ENCODE measurements around the gene USP5. TPM values are rescaled to one million over a fixed set of nuclear protein-coding genes. Genes with fewer than 3 reads are reported as not detected.

USP5 gene
- total RNA-seq, 4 donors from 2014 or later = 50.6 to 60.0 (median 54.0) TPM

DNA sequence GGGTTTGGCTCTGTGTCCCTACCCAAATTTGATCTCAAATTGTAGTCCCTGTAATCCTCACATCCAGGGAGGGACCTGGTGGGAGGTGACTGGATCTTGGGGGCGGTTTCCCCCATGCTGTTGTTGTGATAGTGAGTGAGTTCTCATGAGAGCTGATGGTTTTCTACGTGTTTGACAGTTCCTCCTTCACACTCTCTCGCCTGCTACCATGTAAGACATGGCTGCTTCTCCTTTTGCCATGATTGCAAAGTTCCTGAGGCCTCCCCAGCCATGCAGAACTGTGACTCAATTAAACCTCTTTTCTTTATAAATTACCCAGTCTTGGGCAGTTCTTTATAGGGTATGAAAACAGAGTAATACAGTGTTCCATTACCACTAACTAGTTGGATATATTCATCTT is 42.4 kb downstream of the USP5 start:
- peaks cover 3 to 15% (median 3%) of the 10 kb centered on the region in 3 donors for H3K4me1 ChIP-seq
- intact Hi-C loops (cut with DNase I) = no loop called here
- DNase-seq = no peak
- no peaks in the 10 kb centered on the region for H3K9me3 ChIP-seq
- H3K27me3 ChIP-seq = no peaks in the 10 kb centered on the region
- 72 to 91% methylated on average over 3 of the region's 3 CpGs for WGBS, 2 donors
- H3K4me3 ChIP-seq = no peak overlapping the region
- no peak overlapping the region for H3K27ac ChIP-seq
- no peaks in the 10 kb centered on the region for H3K36me3 ChIP-seq
- TF ChIP-seq POLR2A (IDR thresholded peaks at IDR 0.05) = no peak
- TF ChIP-seq, protein P1, sequence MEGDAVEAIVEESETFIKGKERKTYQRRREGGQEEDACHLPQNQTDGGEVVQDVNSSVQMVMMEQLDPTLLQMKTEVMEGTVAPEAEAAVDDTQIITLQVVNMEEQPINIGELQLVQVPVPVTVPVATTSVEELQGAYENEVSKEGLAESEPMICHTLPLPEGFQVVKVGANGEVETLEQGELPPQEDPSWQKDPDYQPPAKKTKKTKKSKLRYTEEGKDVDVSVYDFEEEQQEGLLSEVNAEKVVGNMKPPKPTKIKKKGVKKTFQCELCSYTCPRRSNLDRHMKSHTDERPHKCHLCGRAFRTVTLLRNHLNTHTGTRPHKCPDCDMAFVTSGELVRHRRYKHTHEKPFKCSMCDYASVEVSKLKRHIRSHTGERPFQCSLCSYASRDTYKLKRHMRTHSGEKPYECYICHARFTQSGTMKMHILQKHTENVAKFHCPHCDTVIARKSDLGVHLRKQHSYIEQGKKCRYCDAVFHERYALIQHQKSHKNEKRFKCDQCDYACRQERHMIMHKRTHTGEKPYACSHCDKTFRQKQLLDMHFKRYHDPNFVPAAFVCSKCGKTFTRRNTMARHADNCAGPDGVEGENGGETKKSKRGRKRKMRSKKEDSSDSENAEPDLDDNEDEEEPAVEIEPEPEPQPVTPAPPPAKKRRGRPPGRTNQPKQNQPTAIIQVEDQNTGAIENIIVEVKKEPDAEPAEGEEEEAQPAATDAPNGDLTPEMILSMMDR (IDR thresholded peaks at IDR 0.05) = no peak

DNA sequence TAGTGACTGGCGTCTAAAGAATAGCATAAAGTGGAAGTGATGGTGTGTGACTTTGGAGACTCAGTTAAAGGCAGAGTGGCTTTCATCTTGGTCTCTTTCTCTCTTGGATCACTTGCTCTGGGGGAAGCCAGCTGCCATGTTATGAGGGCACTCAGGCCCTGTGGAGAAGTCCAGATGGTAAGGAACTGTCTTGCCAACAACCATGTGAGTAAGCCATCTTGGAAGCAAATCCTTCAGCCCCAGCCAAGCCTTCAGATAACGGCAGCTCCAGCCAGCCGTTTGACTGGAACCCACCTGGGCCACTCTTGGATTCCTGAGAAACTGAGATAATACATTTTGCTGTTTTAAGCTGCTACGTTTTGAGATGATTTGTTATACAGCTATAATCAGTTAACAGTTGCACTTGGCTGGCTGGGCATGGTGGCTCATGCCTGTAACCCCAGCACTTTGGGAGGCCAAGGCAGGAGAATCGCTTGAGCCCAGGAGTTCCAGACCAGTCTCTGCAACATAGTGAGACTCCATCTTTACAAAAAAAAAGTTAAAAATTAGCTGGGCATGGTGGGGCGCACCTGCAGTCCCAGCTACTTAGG is 45.0 kb downstream of the USP5 start:
- DNase-seq = no peak
- WGBS, 2 donors = 69 to 81% methylated on average over 6 of the region's 6 CpGs
- Histone ChIP-seq H3K36me3 (no peaks in the 10 kb centered on the region), H3K27me3 (no peaks in the 10 kb centered on the region), H3K4me3 (no peak overlapping the region), H3K9me3 (no peaks in the 10 kb centered on the region), H3K4me1 (peaks cover 0 to 11% (median 0%) of the 10 kb centered on the region in 3 donors), H3K27ac (no peak overlapping the region)
- TF ChIP-seq POLR2A (IDR thresholded peaks at IDR 0.05) = no peak
- TF ChIP-seq, protein P1 (IDR thresholded peaks at IDR 0.05) = no peak
- intact Hi-C loops (cut with DNase I) = no loop called here

DNA sequence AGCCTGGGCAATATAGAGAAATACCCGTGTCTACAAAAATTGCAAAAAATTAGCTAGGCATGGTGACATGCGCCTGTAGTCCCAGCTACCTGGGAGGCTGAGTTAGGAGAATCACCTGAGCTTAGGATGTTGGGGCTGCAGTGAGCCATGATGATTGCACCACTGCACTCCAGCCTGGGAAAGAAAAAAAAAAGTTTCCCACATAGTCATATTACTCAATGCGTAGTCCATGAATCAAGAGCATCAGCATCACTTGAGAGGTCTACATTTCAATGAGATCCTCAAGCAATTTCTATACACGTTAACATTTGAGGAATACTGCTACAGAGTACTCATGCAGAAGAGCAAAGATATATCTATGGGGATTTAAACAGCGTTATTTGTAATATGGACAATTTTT is 47.5 kb downstream of the USP5 start:
- H3K36me3 ChIP-seq = no peaks in the 10 kb centered on the region
- TF ChIP-seq, protein P1 (IDR thresholded peaks at IDR 0.05) = no peak
- TF ChIP-seq POLR2A (IDR thresholded peaks at IDR 0.05) = no peak
- no peak for DNase-seq
- peaks cover 0 to 16% (median 3%) of the 10 kb centered on the region in 3 donors for H3K4me1 ChIP-seq
- H3K27me3 ChIP-seq = no peaks in the 10 kb centered on the region
- no peak overlapping the region for H3K4me3 ChIP-seq
- intact Hi-C loops (cut with DNase I) = no loop called here
- 68 to 73% methylated on average over 4 to 5 of the region's 5 CpGs for WGBS, 2 donors
- no peaks in the 10 kb centered on the region for H3K9me3 ChIP-seq
- H3K27ac ChIP-seq = no peak overlapping the region

GRCh38 chr12:6899837-6900519 is 48.0 kb downstream of the USP5 start:
- no peaks in the 10 kb centered on the region for H3K27me3 ChIP-seq
- H3K9me3 ChIP-seq = no peaks in the 10 kb centered on the region
- TF ChIP-seq, protein P1 (IDR thresholded peaks at IDR 0.05) = no peak
- TF ChIP-seq POLR2A (IDR thresholded peaks at IDR 0.05) = no peak
- intact Hi-C loops (cut with DNase I) = no loop called here
- H3K27ac ChIP-seq = peak overlapping the region in 2 of 4 donors; percentile 4 to 7
- WGBS, 2 donors = 47 to 51% methylated on average over 8 to 10 of the region's 10 CpGs
- no peak overlapping the region for H3K4me3 ChIP-seq
- peaks cover 0 to 19% (median 4%) of the 10 kb centered on the region in 3 donors for H3K4me1 ChIP-seq
- no peaks in the 10 kb centered on the region for H3K36me3 ChIP-seq
- DNase-seq = no peak

GRCh38 chr12:6902448-6902847 is 50.5 kb downstream of the USP5 start:
- Histone ChIP-seq H3K4me3 (no peak overlapping the region), H3K27me3 (no peaks in the 10 kb centered on the region), H3K27ac (no peak overlapping the region), H3K4me1 (peaks cover 0 to 27% (median 9%) of the 10 kb centered on the region in 3 donors), H3K9me3 (no peaks in the 10 kb centered on the region), H3K36me3 (peaks cover 0 to 11% (median 0%) of the 10 kb centered on the region in 3 donors)
- TF ChIP-seq, protein P1 (IDR thresholded peaks at IDR 0.05) = no peak
- TF ChIP-seq POLR2A (IDR thresholded peaks at IDR 0.05) = no peak
- intact Hi-C loops (cut with DNase I) = no loop called here
- DNase-seq = no peak
- WGBS, 2 donors = 80 to 85% methylated on average over 4 of the region's 4 CpGs

Data from esophagus squamous epithelium (tissue), 5 donors.